Adipose tissue (tissue), 3 donors: ENCODE measurements around the gene DMKN. TPM values are rescaled to one million over a fixed set of nuclear protein-coding genes. Genes with fewer than 3 reads are reported as not detected.

ENCODE experiments used
- H3K27ac ChIP-seq: one replicate; pipeline ENCODE4 v1.5.1; 2013; ENCODE audit warnings: low read depth, low read length
- WGBS, 3 donors: extraction: QIAGEN DNeasy Blood & Tissue Kit; methylation state at CpG; one replicate each; pipeline ENCODE4 v1.1.7; 2013; 5-methylcytosine and 5-hydroxymethylcytosine counted together
- polyA plus RNA-seq, 3 donors: library from polyadenylated mRNA; stranded (reverse); fragments of 200-250 nt; gene quantifications; one replicate each; pipeline ENCODE4 v1.2.3, GENCODE V29; 2013
- donor health status: healthy with polysubstance abuse.
- donor health status: Bipolar disorder and iron deficiency.
- donor health status: healthy.

Gene DMKN
- polyA plus RNA-seq, 3 donors, result 6.8 to 74.3 (median 15.3) TPM

DNA sequence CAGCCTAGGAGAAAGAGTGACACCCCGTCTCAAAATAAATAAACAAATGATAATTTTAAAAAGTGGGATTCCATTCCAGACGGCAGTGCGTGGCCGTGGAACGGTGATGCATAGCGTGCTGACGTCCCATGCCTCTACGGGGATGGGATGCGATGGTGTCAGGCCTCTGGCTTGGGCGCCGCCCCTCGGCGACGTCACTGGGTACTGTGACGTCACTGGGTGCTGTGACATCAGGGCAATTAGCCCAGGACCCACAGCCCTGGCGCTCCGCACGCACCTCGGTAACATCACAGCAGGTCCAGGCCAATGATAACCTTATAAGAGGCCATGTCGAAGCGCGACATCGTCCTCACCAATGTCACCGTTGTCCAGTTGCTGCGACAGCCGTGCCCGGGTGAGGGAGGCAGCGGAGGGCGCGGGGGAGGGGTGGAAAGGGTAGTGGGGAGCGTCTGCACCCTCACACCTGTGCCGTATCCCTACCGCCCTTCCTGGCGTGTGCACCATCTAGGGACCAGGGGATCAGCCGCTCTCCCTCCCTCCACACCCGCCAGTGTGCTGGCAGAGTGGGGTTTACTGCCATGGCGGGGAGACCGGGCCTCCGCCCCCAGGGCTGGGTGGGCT lies 19.9 kb upstream of the DMKN start, which contains the start of gene GAPDHS:
TSS of gene GAPDHS (plus strand) at position 256 of the 621 bp plus-strand sequence. CDS start at position 328, 72 bp downstream.
- no peak within 1 kb of the TSS for H3K27ac ChIP-seq
- 34 to 40% (median 38%) methylated on average over 34 to 39 of the region's 39 CpGs for WGBS, 3 donors

DNA sequence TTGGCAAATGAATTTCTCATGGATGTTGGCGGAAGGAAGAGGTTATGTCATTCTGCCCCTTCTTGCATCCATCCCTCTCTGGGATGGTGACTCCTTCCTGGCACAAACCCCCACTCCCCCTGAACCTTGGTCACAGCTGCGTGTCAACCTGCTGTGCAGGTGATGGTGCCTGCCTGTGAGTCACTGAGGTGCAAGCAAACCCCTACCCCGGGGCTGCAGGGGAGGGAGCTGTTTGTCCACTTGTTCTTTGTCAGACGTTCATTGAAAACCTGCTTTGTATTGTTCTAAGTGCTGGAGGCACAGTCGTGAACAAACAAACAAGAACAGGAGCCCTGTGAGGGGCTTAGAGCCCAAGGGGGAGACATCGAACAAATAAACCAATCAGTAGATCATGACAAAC lies 17.8 kb upstream of the DMKN start:
- H3K27ac ChIP-seq, result no peak overlapping the region
- WGBS, 3 donors, result 42 to 63% (median 61%) methylated on average over 6 of the region's 6 CpGs

DNA sequence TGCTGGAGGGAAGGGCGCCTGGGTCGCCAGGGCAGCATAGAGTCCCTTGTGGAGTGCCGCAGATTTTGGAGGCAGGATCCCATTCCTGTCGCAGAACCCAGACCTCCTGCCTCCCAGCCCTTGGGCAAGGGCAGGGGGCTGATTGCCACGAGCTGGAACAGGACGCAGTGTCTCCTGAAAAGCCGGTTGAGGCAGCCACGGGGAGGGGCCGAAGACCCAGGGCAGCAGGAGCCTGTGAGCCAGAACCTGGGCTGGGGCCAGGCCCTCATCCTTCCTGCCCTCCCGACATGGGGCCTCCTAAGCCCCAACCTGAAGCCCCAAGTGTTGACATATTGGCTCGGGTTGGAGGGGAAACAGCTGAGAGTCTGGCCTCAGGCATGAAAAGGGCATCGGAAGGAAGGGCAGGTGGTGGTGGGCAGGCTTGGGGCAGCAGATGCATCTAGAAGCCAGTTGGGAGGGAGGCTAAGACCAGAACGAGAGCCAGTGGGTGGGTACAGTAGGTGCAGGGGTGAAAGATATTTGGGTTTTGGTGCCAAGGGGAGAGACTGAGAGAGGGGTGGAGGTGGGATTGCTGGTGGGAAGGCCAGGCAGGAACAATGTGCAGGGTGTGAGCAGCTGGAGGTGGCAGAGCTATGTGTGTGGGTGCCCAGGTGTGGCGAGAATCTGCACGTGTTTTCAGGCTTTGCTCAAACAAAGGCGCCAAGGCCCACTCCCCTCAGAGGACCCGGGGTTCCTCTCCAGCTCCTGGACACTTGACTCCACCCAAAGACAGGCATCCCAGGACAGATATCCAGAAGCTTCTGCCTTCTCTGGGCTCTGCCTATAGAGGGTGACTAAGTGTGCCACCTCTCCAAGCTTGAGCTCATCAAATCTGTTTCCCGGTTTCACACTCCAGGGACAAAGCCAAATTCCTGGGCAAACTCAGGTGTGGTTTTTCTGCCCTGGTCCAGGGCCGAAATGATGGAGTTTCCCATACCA lies 16.1 kb upstream of the DMKN start:
- no peak overlapping the region for H3K27ac ChIP-seq
- WGBS, 3 donors, result 47 to 52% (median 50%) methylated on average over 19 of the region's 19 CpGs

DNA sequence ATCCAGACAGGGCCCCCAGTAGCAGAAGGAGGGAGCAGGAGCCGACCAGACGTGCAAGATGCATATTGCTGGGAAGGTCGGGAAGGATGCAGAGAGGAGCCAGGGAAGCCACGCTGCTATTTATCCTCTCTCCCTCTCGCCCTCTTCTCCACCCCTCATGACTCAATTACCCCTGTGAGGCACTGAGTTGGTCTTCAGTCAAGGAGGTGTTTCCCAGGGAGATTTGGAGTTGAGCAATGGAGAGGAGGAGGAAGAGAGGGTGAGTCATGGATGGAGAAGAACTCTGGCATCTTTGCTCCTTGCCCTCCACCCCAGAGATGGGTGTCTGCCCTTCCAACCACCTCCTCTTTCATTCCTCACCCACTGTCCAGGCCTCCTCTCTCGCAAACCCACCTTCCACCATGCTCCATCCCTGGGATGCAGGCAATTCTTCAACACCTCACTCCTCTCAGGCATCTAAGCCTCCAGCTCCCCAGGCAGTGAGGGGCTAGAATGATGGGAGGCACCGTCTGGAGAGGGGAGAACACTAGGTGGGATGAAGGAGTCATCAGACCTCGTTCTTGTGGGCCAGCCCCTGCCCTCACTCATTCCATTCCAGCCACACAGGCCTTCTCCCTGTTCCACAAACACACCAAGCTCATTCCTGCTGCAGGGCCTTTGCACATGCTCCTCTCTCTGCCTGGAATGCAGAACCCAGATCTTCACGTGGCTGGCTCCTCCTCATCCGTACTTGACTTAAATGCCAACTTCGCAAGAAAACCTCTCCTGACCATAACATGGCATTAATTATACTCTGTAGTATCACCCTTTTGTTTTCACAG lies 15.0 kb upstream of the DMKN start, which contains the start of gene SBSN:
TSS of gene SBSN (minus strand) at position 94 of the 821 bp plus-strand sequence. CDS start at position 64, 30 bp downstream.
- no peak within 1 kb of the TSS for H3K27ac ChIP-seq
- WGBS, 3 donors, result 75 to 81% (median 79%) methylated on average over 11 of the region's 11 CpGs

DNA sequence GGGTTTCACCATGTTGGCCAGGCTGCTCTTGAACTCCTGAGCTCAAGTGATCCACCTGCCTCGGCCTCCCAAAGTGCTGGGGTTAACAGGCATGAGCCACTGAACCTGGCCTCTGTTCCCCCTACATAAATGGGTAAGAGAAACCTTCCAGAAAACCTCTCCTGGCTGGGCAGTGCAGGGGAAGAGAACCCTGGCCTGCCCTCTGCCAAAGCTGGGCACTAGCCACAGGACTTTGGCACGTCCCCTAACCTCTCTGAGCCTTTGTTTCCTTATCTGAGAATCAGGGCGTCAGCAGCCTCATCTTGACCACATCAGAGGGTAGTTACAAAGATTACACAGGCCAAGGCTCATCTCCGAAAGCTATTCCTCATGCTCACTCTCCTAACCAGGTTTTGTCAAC lies 12.4 kb upstream of the DMKN start:
- WGBS, 3 donors, result 77 to 80% (median 79%) methylated on average over 4 of the region's 4 CpGs

DNA sequence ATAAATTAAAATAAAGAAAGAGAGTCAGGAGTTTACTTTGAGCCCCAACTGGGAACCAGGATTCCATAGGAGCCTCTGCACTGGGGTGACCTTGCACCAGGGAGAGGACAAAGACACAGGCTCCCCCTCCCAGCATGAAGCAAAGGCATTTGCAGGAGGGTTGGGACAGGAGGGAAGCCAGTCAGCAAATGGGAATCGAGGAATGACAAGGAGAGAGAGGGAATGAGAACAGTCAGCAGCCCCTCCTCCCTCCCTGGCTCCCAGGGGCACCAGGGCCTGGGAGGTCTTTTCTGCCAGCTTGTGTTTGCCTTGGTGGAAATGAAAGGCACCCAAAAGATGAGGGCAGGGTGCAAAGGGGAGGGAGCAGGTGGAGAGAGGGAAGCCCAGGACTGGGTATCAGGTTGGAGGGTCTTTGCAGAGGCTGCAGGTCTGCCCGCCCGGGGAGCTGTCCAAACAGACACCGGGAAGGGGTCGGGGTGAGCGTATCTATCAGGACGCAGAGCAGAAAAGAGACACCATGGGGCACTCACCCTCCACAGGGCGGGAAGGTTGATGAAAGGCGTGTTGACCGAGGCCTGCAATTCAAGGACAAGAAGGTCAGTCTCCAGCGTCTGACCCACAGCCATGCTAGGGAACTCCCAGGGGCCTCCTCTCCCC lies 10.9 kb upstream of the DMKN start:
- WGBS, 3 donors, result 28 to 44% (median 41%) methylated on average over 11 of the region's 11 CpGs

More for the DNA sequence above, 12.4 kb upstream of the DMKN start:
- no peak overlapping the region for H3K27ac ChIP-seq

DNA sequence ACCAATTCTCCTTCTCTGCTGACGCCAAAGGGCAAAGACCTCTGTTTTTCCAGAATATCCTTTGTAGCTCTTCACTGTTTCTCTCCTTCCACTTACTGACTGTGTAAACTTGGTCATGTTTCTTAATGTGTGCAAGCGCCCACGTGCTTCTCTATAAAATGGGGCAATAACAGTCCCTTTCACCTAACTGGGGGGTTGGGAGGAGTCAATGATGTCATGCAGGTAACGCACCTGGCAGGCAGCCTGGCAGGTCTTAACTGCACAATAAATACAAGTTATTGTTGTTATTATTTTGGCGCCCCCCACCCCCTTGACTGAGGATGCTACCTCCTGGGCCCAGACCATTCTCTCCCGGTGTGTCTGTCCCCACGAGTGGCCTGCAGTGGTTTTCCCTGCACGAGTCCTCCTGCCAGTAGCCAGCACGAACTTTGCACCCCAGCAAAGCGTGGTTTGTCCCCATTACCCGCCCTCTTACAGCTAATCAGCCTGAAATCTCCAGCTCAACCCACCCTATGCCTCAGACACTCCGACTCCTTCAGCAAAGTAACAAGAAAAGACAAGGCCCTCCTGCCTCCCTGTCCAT lies 9.4 kb upstream of the DMKN start:
- WGBS, 3 donors, result 79 to 86% (median 83%) methylated on average over 12 of the region's 12 CpGs
- no peak overlapping the region for H3K27ac ChIP-seq

More for the DNA sequence above, 10.9 kb upstream of the DMKN start:
- H3K27ac ChIP-seq, result no peak overlapping the region

DNA sequence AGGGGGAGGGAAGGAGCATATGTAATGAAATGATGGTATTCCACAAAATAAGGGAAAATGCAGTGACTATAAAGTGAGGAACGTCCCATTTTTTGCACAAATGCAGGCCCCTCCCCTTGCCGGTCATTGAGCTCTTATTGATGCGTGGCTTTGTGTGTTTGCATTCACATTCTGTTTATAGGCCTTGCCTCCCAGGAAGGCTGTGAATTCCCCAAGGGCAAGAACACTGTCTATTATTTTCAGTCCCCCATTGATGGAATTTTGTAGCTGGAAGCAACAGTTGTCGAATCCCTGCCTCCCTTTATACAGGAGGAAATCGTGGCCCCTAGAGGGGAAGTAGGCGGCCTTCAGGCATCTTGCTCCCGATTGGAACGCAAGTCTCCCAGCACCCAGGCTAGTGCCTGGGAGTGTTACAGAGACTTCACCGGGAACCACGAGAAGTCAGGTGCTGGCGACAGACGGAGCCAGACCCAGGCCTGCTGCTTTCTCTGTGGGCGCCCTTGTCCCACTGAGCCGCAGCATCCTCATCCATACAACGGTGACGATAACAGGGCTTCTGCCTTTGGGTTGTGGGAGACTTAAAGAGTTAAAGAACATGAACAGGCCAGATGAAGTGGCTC lies 7.8 kb upstream of the DMKN start:
- 69 to 71% (median 71%) methylated on average over 16 of the region's 16 CpGs for WGBS, 3 donors
- H3K27ac ChIP-seq, result no peak overlapping the region

DNA sequence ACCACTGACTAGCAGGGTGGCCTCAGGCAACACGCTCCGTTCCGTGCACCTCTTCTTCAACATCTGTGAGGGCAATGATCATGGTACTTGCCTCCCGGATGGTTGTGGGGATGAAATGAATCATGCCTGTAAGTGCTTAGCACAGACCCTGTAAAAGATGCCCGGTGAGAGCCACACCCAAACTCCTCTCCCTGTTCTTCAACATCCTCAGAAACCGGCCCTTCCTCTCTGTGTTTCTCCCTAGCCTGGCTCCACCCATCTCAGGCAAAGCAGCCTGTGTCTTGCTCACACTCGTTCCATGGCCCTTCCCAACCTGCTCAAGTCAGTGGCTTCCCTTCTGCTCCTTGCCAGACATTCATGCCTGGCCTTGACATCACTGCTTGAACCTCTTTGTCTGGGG lies 5.8 kb upstream of the DMKN start:
- no peak overlapping the region for H3K27ac ChIP-seq
- 53 to 62% (median 60%) methylated on average over 7 of the region's 7 CpGs for WGBS, 3 donors

DNA sequence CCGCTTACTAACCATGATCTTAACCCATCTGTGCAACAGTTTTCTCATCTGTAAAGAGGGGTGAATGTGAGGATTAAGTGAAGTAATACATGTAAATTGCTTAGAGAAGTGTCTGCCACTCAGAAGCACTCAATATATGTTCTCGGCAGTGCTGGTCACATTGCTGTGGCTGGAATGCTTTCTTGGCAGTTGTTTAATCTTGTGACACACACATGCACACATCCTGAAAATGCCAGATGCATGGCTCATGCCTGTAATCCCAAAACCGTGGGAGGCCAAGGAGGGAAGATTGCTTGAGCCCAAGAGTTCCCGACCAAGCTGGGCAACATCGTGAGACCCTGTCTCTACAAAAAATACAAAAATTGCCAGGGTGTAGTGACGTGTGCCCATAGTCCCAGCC lies 4.9 kb upstream of the DMKN start:
- WGBS, 3 donors, result 57 to 73% (median 63%) methylated on average over 6 of the region's 6 CpGs
- H3K27ac ChIP-seq, result no peak overlapping the region

DNA sequence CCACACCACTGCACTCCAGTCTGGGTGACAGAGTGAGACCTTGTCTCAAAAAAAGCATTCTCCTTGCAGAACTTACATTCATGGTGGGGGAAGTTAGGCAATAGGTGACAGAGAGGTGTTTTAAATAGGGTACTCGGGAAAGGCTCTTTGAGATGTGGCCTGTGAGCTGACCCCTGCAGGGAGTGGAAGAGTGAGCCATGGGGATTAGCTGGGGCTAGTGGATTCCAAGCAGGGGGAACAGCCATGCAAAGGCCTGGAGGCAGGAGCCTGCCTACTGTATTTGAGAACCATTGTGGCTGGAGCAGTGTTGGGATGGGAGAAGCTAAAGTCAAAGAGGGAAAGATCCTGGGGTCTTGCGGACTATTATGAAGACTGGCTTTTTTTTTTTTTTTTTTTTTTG lies 3.9 kb upstream of the DMKN start:
- H3K27ac ChIP-seq, result no peak overlapping the region
- WGBS, 3 donors, result 77 to 96% (median 78%) methylated on average over 2 of the region's 2 CpGs

DNA sequence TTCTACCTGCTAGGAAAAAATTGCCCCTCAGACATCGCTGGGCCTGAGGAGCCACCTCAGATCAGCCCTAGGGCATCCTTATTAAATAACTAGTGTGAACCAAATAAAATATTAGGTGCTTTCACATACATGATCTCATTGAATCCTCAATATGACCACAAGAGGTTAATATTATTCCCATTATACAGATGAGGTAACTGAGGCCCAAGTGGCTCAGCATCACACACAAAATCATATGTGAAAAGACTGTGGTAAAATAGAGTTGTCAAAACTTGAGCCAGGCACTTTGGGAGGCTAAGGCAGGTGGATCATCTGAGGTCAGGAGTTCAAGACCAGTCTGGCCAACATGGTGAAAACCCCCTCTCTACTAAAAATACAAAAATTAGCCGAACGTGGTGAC lies 2.9 kb upstream of the DMKN start:
- WGBS, 3 donors, result 85 to 98% (median 87%) methylated on average over 3 of the region's 3 CpGs
- H3K27ac ChIP-seq, result no peak overlapping the region

DNA sequence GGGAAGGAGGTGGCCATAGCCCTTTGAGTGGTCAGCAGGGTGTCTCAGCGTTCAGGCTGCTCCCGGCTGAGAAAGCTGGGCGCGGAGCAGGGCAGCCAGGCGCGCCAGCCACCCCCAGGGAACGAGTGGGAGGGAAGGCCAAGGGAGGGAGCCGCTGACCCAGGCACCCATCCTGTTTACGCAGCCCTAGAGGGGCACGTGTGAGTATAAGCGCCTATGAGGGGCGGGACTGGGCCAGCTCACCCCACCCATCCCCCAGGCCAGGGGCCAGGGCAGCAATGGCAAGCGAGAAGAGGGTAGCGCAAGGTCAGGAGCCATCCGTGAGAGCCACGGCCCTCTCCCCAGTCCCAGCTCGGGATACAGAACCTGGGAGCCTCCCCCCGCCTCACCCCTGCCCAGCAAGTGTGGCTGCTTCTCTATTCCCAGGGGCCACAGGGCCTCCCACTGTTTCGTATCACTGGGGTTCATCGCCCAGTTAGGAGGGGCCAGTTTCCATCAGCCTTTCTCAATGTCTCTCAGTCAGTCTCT lies 897 bp upstream of the DMKN start:
- no peak overlapping the region for H3K27ac ChIP-seq
- 23 to 28% (median 25%) methylated on average over 19 to 20 of the region's 20 CpGs for WGBS, 3 donors

DNA sequence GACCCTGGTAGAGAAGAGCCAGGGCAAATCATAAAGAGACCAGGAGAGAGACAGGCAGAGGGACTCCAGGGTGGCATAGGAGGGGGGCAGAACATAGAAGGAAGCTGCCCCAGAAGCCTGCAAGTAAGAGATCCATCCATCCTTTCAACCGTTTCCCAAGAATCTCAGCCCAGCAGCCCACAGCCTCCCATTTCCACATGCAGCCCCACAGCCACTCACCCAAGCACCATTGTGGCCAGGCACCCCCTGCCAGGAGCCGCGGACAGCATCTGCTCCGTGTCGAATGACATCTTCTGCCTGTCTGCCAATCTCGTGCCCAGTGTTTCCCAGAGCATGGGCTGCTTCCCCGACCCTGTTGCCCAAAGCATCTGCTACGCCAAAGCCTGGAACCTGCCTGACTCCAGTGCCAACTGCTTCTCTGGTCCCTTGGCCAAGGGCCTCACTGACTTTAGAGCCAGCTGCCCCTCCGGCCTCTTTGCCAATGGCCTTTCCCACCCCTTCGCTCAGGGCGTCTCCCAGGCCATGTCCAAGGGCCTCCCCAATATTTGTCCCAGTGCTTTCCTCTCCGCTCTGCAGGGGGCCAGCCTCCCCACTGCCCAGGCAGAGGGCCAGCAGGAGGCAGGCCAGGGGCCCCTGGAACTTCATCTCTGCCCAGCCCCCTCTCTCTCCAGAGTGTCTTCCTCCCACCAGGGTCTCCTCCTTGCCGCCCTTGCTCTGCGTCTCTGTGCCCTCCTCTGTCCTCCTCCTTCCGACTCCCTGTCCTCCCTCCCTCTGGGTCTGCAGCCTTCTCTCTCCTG lies 420 bp downstream of the DMKN start:
- WGBS, 3 donors, result 76 to 90% (median 83%) methylated on average over 15 of the region's 15 CpGs
- no peak overlapping the region for H3K27ac ChIP-seq

DNA sequence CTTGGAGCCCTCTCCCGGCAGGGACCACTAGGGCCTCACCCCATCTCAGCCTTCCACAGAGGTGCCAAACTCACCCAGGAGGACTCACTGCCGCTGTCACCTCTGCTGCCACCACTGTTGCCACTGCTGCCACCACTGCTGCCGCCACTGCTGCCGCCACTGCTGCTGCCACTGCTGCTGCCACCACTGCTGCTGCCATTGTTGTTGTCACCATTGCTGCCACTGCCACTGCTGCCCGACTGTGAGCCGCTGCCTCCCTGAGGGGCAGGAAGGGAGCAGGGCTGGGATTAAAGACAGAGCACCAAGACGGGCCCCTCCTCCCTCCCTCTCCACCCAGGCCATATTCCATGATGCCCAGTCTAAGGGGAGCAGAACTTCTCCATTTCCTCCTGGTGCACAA lies 2.1 kb downstream of the DMKN start:
- WGBS, 3 donors, result 69 to 90% (median 72%) methylated on average over 7 of the region's 7 CpGs
- H3K27ac ChIP-seq, result no peak overlapping the region

DNA sequence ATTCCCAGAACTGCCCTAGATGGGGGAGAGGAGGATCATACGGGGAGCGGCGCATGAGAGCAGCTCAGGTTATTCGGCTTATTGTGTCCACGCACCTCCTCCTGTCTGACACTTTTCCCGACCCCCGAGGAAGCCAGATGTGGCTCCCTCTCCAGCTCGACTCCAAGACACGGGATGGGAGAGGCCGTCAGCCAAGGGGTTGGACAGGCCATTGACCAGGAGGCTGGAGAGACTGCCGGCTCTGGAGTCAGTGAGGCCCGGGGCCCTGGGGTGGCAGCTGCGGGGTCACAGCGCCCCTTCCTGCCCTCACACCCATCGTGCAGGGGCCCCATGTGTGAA lies 2.9 kb downstream of the DMKN start:
- 6 to 10% (median 10%) methylated on average over 15 of the region's 15 CpGs for WGBS, 3 donors
- H3K27ac ChIP-seq, result no peak overlapping the region
